DMS153 (cell line): ENCODE data around the gene ZNF521.
A peak's percentile ranks its signal among the peaks of the same experiment; 100 is the strongest.

Experiments
- DNase-seq: peaks from one replicate; lab custom pipeline; 2025; lab: John Stamatoyannopoulos, UW

ZNF521 gene

DNA sequence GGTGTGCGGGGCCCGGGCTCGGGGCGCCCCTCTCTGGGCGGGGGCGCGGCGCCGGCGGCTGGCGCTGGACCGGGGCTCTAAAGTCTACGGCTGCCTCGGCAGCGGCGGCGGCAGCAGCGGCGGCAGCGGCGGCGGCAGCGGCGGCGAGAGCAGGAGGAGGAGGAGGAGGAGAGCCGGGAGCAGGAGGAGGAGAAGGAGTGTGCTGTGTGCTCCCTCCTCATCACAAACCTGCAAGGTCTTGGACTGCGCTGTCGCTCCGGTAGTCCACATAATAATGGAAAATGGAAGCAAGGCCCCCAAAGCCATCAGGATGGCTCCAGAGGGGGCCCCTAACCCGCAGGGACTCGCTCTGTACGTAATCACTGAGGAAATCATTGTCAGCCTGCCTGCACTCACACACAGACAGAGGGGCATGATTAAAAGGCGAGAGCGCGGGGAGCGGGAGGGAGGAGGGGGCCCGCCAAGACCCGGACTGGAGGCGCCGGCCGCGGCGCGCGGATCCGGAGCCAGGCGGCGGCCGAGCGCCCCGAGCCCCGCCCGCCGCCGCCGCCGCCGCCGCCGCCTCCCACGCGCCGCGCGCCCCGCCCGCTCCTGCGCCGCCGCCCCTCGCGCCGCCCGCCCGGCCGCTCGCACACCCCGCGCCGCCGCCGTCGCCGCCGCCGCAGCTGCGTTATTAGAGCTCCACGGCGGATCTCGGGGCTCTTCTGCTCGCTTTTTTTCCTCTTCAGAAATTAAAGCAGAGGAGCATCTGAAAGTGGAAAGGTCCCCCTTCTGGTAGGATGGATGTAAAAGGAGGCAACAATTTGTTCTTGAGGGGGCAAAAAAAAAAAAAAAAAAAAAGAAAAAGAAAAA is at the start of gene ZNF521:
Gene ZNF521, minus strand, starts transcription at position 390 of the 852 bp plus-strand sequence. CDS start 1,220 bp downstream, outside the sequence.
- peak; percentile 49 for DNase-seq

DNA sequence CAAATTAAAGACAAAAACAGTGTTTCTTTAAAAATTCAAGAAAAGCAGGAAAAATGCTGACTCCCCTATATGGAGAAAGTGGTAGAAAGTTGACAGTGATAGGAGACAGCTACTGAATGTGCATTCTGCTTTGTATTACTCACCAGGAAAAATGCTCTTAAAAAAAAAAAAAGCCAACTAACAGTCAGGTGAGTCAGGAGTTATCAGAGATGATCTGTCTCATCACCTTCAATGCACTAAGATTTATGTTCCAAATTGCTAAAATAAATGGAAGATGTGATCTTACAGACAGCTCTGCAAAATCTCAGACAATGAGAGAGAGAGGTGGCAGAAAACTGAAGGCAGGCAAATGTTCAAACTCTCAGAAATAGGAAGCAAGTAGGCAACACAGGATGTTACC is 47.6 kb upstream of the ZNF521 start:
- no peak for DNase-seq

DNA sequence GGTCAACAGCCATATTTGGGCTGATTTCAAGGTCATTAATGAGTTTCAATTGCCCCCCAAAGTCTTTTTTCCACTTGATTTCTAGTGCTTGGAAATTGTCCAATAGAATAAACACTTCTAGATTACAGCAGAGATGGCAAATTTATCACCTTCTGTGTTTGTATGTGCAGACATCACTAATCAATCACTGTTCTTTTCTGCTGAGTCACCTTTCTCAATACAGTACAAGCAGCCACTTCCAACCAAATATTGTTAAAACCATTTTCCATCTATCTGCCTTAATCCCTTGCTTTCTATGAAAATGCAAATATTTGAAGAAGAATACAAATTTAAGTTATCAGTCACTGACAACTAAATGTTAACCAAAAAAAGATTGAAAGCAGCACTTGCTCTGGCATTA is 40.2 kb upstream of the ZNF521 start:
- DNase-seq = no peak

GRCh38 chr18:25373432-25374179 is 21.6 kb upstream of the ZNF521 start:
- no peak for DNase-seq

GRCh38 chr18:25370391-25370790 is 18.4 kb upstream of the ZNF521 start:
- no peak for DNase-seq

DNA sequence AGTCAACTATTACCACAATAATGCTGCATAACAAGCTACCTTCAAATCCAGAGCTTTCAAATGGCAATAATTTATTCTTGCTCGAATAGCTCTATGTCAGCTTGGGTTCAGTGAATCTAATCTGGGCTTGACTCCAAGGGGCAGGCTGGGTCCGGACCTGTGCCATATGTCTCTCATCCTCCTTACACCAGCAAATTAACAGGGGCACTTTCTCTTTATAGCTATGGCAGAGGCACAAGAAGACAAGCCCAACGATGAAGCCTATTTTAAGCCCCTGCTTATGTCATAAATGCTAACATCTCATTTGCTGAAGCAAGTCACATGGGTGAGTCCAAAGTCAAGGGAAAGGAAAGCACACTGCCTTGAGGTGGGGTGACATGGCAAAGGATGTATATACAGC is 13.3 kb upstream of the ZNF521 start:
- DNase-seq = no peak

DNA sequence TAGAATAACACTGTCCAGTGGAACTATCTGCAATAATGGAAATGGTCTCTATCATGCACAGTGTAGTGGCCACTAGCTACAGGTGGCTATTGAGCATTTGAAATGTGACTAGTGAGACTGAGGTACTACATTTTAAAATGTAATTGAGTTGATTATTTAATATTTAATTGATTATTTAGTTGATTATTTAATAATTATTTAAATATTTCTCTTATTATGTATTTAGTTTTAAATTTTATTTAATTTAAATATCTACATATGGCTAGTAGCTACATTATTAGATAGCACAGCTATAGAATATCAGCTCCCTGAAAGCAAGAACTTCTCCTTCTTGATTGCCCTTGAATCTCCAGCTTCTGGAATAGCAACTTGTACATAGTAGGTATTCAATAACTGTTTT is 12.8 kb upstream of the ZNF521 start:
- no peak for DNase-seq

DNA sequence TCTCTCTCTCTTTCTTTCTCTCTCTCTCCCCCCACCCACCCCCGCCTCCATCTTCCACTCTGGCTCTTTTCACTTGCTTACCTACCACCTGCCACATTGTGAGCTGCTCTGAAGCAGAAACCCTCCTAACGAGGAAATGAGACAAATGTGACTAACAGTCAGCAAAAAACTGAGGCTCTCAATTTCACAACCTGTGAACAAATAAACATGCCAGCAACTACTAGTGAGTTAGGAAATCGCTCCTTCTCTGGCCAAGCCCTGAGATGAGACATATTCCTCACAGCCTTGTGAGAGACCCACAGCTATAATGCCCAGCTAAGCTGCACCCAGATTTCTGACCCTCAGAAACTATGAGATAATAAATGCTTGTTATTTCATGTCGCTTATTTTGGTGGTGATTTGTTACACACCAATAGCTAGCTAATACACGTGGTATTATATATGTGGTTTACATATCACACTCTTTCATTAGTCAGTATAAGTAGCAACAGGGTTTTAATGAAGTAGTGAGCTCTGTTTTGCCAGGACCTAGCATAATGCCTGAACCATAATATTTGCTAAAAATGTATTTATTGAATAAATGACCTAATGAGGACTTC is 8.4 kb upstream of the ZNF521 start:
- DNase-seq = no peak

- DNase-seq = no peak
Observed at GRCh38 chr18:25353080-25353479, 1.1 kb upstream of the ZNF521 start.

- no peak for DNase-seq
Observed at GRCh38 chr18:25352629-25353005, 651 bp upstream of the ZNF521 start.

DNA sequence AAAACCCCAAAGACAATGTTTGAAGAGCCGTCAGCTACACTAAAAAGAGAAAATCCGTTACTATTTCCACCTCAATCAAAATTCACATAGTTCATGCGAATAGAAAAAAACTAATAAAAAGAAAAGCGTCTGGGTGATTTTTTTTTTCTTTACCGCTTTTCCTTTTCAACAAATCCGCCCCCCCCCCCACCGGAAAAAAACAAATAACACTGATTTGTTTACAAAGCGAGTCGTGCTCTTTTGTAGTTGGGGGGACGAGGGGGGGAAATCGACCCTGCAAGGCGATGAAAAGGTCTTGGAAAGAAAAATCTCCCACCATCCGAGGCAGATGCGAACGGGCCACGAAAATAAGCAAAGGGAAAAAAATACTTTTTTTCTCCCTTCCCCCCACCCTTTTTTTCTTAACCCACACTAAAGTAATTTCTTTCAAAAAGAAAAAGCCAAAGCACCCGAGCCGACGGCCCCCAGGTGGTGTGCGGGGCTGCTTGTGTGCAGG is 638 bp downstream of the ZNF521 start:
- DNase-seq = no peak

DNA sequence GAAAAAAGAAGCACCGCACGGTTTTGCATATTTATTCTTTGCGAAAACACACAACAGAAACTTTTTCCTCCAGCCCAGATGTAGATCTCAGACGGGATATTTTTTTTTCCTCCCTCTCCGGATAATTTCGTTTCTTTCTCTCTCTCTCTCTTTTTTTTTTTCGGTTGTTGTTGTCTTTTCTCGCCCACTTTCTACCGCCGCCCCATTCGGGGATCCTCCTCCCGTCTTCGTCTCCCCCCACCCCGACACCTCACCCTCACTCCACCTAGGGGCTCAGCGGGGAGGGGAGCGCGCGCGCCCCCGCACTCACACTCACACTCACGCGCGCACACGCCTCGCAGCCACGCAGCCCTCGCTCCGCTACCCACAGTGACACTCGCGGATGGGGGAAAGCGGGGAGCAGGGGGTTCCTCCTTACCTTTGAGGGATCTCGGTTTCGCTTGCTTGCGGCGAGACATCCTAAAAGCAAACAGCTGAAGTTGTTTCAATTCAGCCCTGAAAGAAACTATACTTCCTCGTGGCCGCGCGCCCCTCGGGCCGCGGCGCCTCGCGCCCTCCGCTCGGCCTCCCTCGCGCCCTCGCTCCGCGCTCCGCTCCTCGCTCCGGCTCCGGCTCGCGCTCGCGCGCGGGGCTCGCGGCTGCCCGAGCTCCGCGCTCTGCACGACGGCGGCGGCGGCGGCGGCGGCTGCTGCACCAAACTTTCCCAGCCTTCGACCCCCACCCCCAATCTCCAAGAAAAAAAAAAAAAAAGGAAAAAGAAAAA is 1.3 kb downstream of the ZNF521 start:
- DNase-seq = no peak

GRCh38 chr18:25349926-25350487 is 2.0 kb downstream of the ZNF521 start:
- no peak for DNase-seq

GRCh38 chr18:25349131-25349925 is 2.6 kb downstream of the ZNF521 start:
- DNase-seq = no peak

GRCh38 chr18:25348386-25349130 is 3.4 kb downstream of the ZNF521 start:
- DNase-seq = no peak

- DNase-seq = no peak
Observed at GRCh38 chr18:25346561-25346960, 5.4 kb downstream of the ZNF521 start.

- no peak for DNase-seq
Observed at GRCh38 chr18:25345081-25345866, 6.7 kb downstream of the ZNF521 start.

DNA sequence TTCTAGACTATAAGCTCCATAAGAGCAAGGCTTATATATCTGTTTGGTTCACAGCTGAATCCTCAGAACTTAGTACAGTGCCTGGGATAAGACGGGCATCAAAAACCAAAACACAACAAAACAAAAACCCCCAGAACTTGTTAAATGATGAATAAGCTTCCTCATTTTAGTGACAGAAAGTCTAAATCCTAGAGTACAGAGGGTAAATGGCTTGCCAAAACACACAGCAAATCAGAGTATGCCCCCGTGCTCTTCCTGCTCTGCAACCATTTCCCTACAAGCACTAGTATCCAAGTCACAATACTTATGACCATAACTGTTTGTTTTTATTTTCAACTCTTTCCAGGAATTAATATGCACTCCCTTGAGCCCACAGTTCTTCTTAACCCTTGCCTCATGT is 10.1 kb downstream of the ZNF521 start:
- no peak for DNase-seq

DNA sequence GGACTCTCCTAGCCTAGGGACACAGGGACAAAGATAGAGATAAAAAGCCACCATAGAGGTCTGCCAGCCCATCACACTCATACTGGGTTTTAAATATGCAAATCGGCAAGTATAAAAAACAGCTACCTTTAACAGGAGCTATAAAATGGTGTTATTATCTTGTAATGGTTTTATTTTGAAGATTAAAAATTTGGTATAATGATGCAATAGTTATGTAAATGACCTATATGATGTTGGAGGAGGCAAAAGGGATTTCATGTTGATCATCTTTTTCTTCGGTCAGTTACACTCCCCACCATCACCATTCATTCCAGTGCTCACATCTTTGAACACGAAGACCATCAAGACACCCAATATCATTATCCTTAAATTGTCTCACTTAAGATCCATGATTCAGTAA is 11.2 kb downstream of the ZNF521 start:
- no peak for DNase-seq
